Heart right ventricle (tissue), 16 donors: ENCODE measurements around the gene TMEM190. TPM values are rescaled to one million over a fixed set of nuclear protein-coding genes. Genes with fewer than 3 reads are reported as not detected.

Source experiments
- ATAC-seq, 8 donors: fragments of 200-7000 bp; cut with Tn5 transposase; one replicate each; pipeline ENCODE4 v1.9.1; 2020; ENCODE audit warnings: mild to moderate bottlenecking in 8 of 8, moderate library complexity in 8 of 8, moderate number of reproducible peaks in 1 of 8
- DNase-seq, 2 donors: peaks; one replicate each; pipeline ENCODE4 v3.0.0-alpha.2; 2020
- H3K27ac ChIP-seq, 10 donors: fragments of 200-600 bp; sonication (generic) in 2 of 10; one replicate each; pipeline versions ENCODE4 v1.5.0 to v1.8.0; 2020 to 2022; ENCODE audit warnings: mild to moderate bottlenecking in 3 of 10
- H3K27me3 ChIP-seq, 7 donors: fragments of 200-600 bp; one replicate each; pipeline ENCODE4 v1.8.0; 2021 to 2022; ENCODE audit warnings: mild to moderate bottlenecking in 2 of 7
- H3K36me3 ChIP-seq, 9 donors: fragments of 200-600 bp; sonication (generic) in 1 of 9; one replicate each; pipeline versions ENCODE4 v1.5.0 to v1.8.0; 2020 to 2022; ENCODE audit warnings: mild to moderate bottlenecking in 2 of 9
- H3K4me1 ChIP-seq, 9 donors: fragments of 200-600 bp; sonication (generic) in 1 of 9; one replicate each; pipeline versions ENCODE4 v1.5.0 to v1.8.0; 2020 to 2022; ENCODE audit warnings: mild to moderate bottlenecking in 4 of 9
- H3K4me3 ChIP-seq, 10 donors: fragments of 200-600 bp; sonication (generic) in 2 of 10; one replicate each; pipeline versions ENCODE4 v1.5.0 to v1.8.0; 2020 to 2022; ENCODE audit warnings: mild to moderate bottlenecking in 7 of 10, moderate library complexity in 2 of 10
- H3K9me3 ChIP-seq, 11 donors: fragments of 200-600 bp in 10 of 11; sonication (generic) in 2 of 11; one replicate each; pipeline versions ENCODE4 v1.5.0 to v1.8.0; 2013 to 2022; ENCODE audit warnings: mild to moderate bottlenecking in 2 of 11, control low read depth in 1 of 11, moderate library complexity in 1 of 11
- CTCF ChIP-seq, 9 donors: fragments of 200-600 bp; sonication (generic) in 2 of 9; IDR thresholded peaks; one replicate each; pipeline versions ENCODE4 v1.5.0 to v1.8.0; 2021 to 2022; ENCODE audit warnings: antibody characterized with exemption in 9 of 9, mild to moderate bottlenecking in 5 of 9, moderate library complexity in 1 of 9
- WGBS, 2 donors: extraction: QIAGEN DNeasy Blood & Tissue Kit; methylation state at CpG; one replicate each; pipeline ENCODE4 v1.1.7; 2013; ENCODE audit warnings: inconsistent platforms in 1 of 2; 5-methylcytosine and 5-hydroxymethylcytosine counted together
- intact Hi-C, 10 donors: fragments of 100-400 bp; cut with DNase I; formaldehyde crosslinking; loops; one replicate each; pipeline versions ENCODE4 v1.11.1 to v1.14.2; 2022
- polyA plus RNA-seq, 2 donors: library from polyadenylated mRNA; stranded (reverse); fragments of 200-250 nt; gene quantifications; one replicate each; pipeline ENCODE4 v1.2.3, GENCODE V29; 2013
- total RNA-seq, 10 donors: library from RNA; stranded (reverse); fragmentation: NEBNext Ultra II Directional in 3 of 10; extraction: Animal tissue kit (Norgen Biotek cat#: 25700) in 3 of 10; gene quantifications; one replicate each; pipeline versions ENCODE4 v1.2.1 to v1.2.4, GENCODE V29; 2021 to 2023
- donor health status: Arrhythmogenic right ventricular cardiomyopathy.
- donor health status: ischemic (EF 13 %, LVEDD 7.1; RV severe dilation, severe dysfunction).
- donor health status: healthy with polysubstance abuse.
- donor health status: DM: no; HTN: yes; CAD: no.
- donor health status: DM: no; HTN: no; CAD: no.
- donor health status: ischemic (EF 25% LVEDD 6.9; RV normal size, moderate dysfunction).
- donor health status: ischemic (EF 25% LVEDD 5.7; RV mildly dilated, moderate dysfunction).
- donor health status: healthy.
- donor health status: DM: yes; HTN: yes; CAD: no.
- donor health status: Ischemic cardiomyopathy.
- donor health status: ischemic (EF 35%, LVEDD 5.7; RV mildly dilated, moderate dysfunction).
- donor health status: nonischemic (EF 11% LVEDD 7.7; RV severe dilation, severe dysfunction).
- donor health status: DM: yes; HTN: yes; CAD: no.
- donor health status: PGD.
- donor health status: ischemic (EF 29% LVEDD 5.4; RV normal size, mild dysfunction).
- donor health status: nonischemic (EF 23%, LVEDD 6.1; RV moderate dilation, normal function).

Gene TMEM190
- total and polyA plus RNA-seq, 12 donors = not detected

- peaks cover 22 to 89% (median 88%) of the 10 kb centered on the region in 7 donors for H3K27me3 ChIP-seq
- 40% methylated on average over 23 to 24 of the region's 24 CpGs for WGBS, 2 donors
- H3K9me3 ChIP-seq = no peaks in the 10 kb centered on the region
- peaks cover 3 to 22% (median 12%) of the 10 kb centered on the region in 9 donors for H3K4me1 ChIP-seq
- H3K36me3 ChIP-seq = no peaks in the 10 kb centered on the region
- no peak overlapping the region for H3K27ac ChIP-seq
- no peak for ATAC-seq
- DNase-seq = no peak
- H3K4me3 ChIP-seq = no peak overlapping the region
- intact Hi-C loops = loop anchor here in 1 of 10 donors (5.0 kb wide), 1 partner anchor 65 kb away; no protein-coding TSS in a partner anchor
- TF ChIP-seq CTCF (IDR thresholded peaks at IDR 0.05) = no peak
Measured at GRCh38 chr19:55372316-55373081, 4.1 kb upstream of the TMEM190 start.

- Histone ChIP-seq H3K27ac (no peak overlapping the region), H3K4me1 (peaks cover 3 to 25% (median 15%) of the 10 kb centered on the region in 9 donors), H3K9me3 (no peaks in the 10 kb centered on the region), H3K4me3 (no peak overlapping the region), H3K36me3 (no peaks in the 10 kb centered on the region), H3K27me3 (peaks cover 20 to 87% (median 84%) of the 10 kb centered on the region in 7 donors)
- TF ChIP-seq CTCF (IDR thresholded peaks at IDR 0.05) = no peak
- ATAC-seq (no peak), DNase-seq (no peak)
- intact Hi-C loops = loop anchor here in 1 of 10 donors (5.0 kb wide), 1 partner anchor 66 kb away; no protein-coding TSS in a partner anchor
- WGBS, 2 donors = 59 to 60% methylated on average over 9 of the region's 9 CpGs
Measured at GRCh38 chr19:55373306-55373992, 3.2 kb upstream of the TMEM190 start.

GRCh38 chr19:55373993-55374757 lies 2.5 kb upstream of the TMEM190 start:
- 8 to 9% methylated on average over 31 of the region's 31 CpGs for WGBS, 2 donors
- DNase-seq (no peak), ATAC-seq (no peak)
- no peaks in the 10 kb centered on the region for H3K9me3 ChIP-seq
- no peak for TF ChIP-seq CTCF (IDR thresholded peaks at IDR 0.05)
- no peak overlapping the region for H3K4me3 ChIP-seq
- no peak overlapping the region for H3K27ac ChIP-seq
- intact Hi-C loops = loop anchor here in 1 of 10 donors (5.0 kb wide), 1 partner anchor 67 kb away; no protein-coding TSS in a partner anchor
- peaks cover 13 to 81% (median 77%) of the 10 kb centered on the region in 7 donors for H3K27me3 ChIP-seq
- no peaks in the 10 kb centered on the region for H3K36me3 ChIP-seq
- H3K4me1 ChIP-seq = peaks cover 1 to 22% (median 12%) of the 10 kb centered on the region in 9 donors
